ENCODE data around the gene MAP3K5.

The MAP3K5 gene

GRCh38 chr6:136571065-136571464, 221.2 kb downstream of the MAP3K5 start:
- no peak overlapping the region for H3K4me3 ChIP-seq (ENCODE audit: control insufficient read depth in 1 of 7, extremely low read depth in 1 of 7, insufficient read depth in 4 of 7, low read depth in 2 of 7, low read length in 6 of 7)
- peaks cover 6 to 20% (median 9%) of the 10 kb centered on the region in 5 experiments for H3K9me3 ChIP-seq (ENCODE audit: control extremely low read depth in 1 of 5, control insufficient read depth in 4 of 5, insufficient read depth in 2 of 5, low read depth in 1 of 5, low read length in 4 of 5)
- H3K36me3 ChIP-seq (ENCODE audit: control insufficient read depth in 4 of 4, insufficient read depth in 4 of 4, low read length in 3 of 4), result peaks cover 14 to 36% (median 20%) of the 10 kb centered on the region in 4 experiments
- no peaks in the 10 kb centered on the region for H3K27me3 ChIP-seq (replicated peaks in 2 of 5; ENCODE audit: control insufficient read depth in 4 of 5, insufficient read depth in 5 of 5, low read length in 4 of 5)
- H3K27ac ChIP-seq (ENCODE audit: insufficient read depth in 1 of 2, low read depth in 1 of 2, low read length in 2 of 2, poor library complexity in 1 of 2, severe bottlenecking in 2 of 2), result no peak overlapping the region
- POLR2A ChIA-PET, result no interaction called here
- CTCF ChIA-PET, result no interaction called here
- WGBS (ENCODE audit: insufficient coverage), result 95% methylated on average over 3 of the region's 5 CpGs
- peaks cover 11 to 31% (median 21%) of the 10 kb centered on the region in 4 experiments for H3K4me1 ChIP-seq (ENCODE audit: control extremely low read depth in 1 of 4, control insufficient read depth in 4 of 4, insufficient read depth in 4 of 4, low read length in 3 of 4)
- DNase-seq, result peak in 2 of 3 donors; percentile 29 to 36

- no peaks in the 10 kb centered on the region for H3K27me3 ChIP-seq (replicated peaks in 2 of 5; ENCODE audit: control insufficient read depth in 4 of 5, insufficient read depth in 5 of 5, low read length in 4 of 5)
- POLR2A ChIA-PET, result no interaction called here
- H3K4me3 ChIP-seq (ENCODE audit: control insufficient read depth in 1 of 7, extremely low read depth in 1 of 7, insufficient read depth in 4 of 7, low read depth in 2 of 7, low read length in 6 of 7), result no peak overlapping the region
- CTCF ChIA-PET, result interaction anchor here (1.2 to 9.1 kb wide), 2 partner anchors 11 to 17 kb away, joined by 5 to 89 read pairs; partner anchors contain the start of gene MAP7
- no peak overlapping the region for H3K27ac ChIP-seq (ENCODE audit: insufficient read depth in 1 of 2, low read depth in 1 of 2, low read length in 2 of 2, poor library complexity in 1 of 2, severe bottlenecking in 2 of 2)
- H3K9me3 ChIP-seq (ENCODE audit: control extremely low read depth in 1 of 5, control insufficient read depth in 4 of 5, insufficient read depth in 2 of 5, low read depth in 1 of 5, low read length in 4 of 5), result peaks cover 2 to 20% (median 9%) of the 10 kb centered on the region in 5 experiments
- peaks cover 6 to 14% (median 8%) of the 10 kb centered on the region in 4 experiments for H3K36me3 ChIP-seq (ENCODE audit: control insufficient read depth in 4 of 4, insufficient read depth in 4 of 4, low read length in 3 of 4)
- DNase-seq, result no peak
- 86% methylated on average over 2 of the region's 3 CpGs for WGBS (ENCODE audit: insufficient coverage)
- H3K4me1 ChIP-seq (ENCODE audit: control extremely low read depth in 1 of 4, control insufficient read depth in 4 of 4, insufficient read depth in 4 of 4, low read length in 3 of 4), result peaks cover 24 to 61% (median 47%) of the 10 kb centered on the region in 4 experiments
Observed at GRCh38 chr6:136568129-136568528, 224.1 kb downstream of the MAP3K5 start.

- Histone ChIP-seq H3K4me3 (ENCODE audit: control insufficient read depth in 1 of 7, extremely low read depth in 1 of 7, insufficient read depth in 4 of 7, low read depth in 2 of 7, low read length in 6 of 7) (peak overlapping the region in 1 of 7 experiments; percentile 23), H3K4me1 (ENCODE audit: control extremely low read depth in 1 of 4, control insufficient read depth in 4 of 4, insufficient read depth in 4 of 4, low read length in 3 of 4) (peaks cover 29 to 65% (median 51%) of the 10 kb centered on the region in 4 experiments), H3K9me3 (ENCODE audit: control extremely low read depth in 1 of 5, control insufficient read depth in 4 of 5, insufficient read depth in 2 of 5, low read depth in 1 of 5, low read length in 4 of 5) (peaks cover 2 to 19% (median 9%) of the 10 kb centered on the region in 5 experiments), H3K27ac (ENCODE audit: insufficient read depth in 1 of 2, low read depth in 1 of 2, low read length in 2 of 2, poor library complexity in 1 of 2, severe bottlenecking in 2 of 2) (no peak overlapping the region), H3K27me3 (replicated peaks in 2 of 5; ENCODE audit: control insufficient read depth in 4 of 5, insufficient read depth in 5 of 5, low read length in 4 of 5) (no peaks in the 10 kb centered on the region), H3K36me3 (ENCODE audit: control insufficient read depth in 4 of 4, insufficient read depth in 4 of 4, low read length in 3 of 4) (peaks cover 2 to 9% (median 7%) of the 10 kb centered on the region in 4 experiments)
- peak in 1 of 3 donors; percentile 39 for DNase-seq
- ChIA-PET POLR2A (interaction anchor here (0.7 kb wide), 1 partner anchor 16 kb away, joined by 3 read pairs; no protein-coding TSS in a partner anchor), CTCF (interaction anchor here (0.8 to 9.1 kb wide), 5 partner anchors 12 to 21 kb away, joined by 3 to 89 read pairs (median 5); partner anchors contain the start of gene MAP7)
- 95% methylated on average over 3 of the region's 4 CpGs for WGBS (ENCODE audit: insufficient coverage)
Observed at GRCh38 chr6:136567688-136568087, 224.6 kb downstream of the MAP3K5 start.

- DNase-seq, result peak; percentile 60 to 92 (median 86)
- H3K27me3 ChIP-seq (replicated peaks in 2 of 5; ENCODE audit: control insufficient read depth in 4 of 5, insufficient read depth in 5 of 5, low read length in 4 of 5), result no peaks in the 10 kb centered on the region
- peaks cover 35 to 73% (median 58%) of the 10 kb centered on the region in 4 experiments for H3K4me1 ChIP-seq (ENCODE audit: control extremely low read depth in 1 of 4, control insufficient read depth in 4 of 4, insufficient read depth in 4 of 4, low read length in 3 of 4)
- H3K36me3 ChIP-seq (ENCODE audit: control insufficient read depth in 4 of 4, insufficient read depth in 4 of 4, low read length in 3 of 4), result peaks cover 2 to 8% (median 7%) of the 10 kb centered on the region in 4 experiments
- ChIA-PET POLR2A (interaction anchor here (0.7 kb wide), 1 partner anchor 17 kb away, joined by 3 read pairs; no protein-coding TSS in a partner anchor), CTCF (interaction anchor here (0.8 to 9.1 kb wide), 5 partner anchors 11 to 22 kb away, joined by 3 to 89 read pairs (median 8); partner anchors contain the start of gene MAP7)
- H3K9me3 ChIP-seq (ENCODE audit: control extremely low read depth in 1 of 5, control insufficient read depth in 4 of 5, insufficient read depth in 2 of 5, low read depth in 1 of 5, low read length in 4 of 5), result peaks cover 2 to 18% (median 9%) of the 10 kb centered on the region in 5 experiments
- no CpG with 5 or more reads among the region's 2 CpGs for WGBS (ENCODE audit: insufficient coverage)
- H3K27ac ChIP-seq (ENCODE audit: insufficient read depth in 1 of 2, low read depth in 1 of 2, low read length in 2 of 2, poor library complexity in 1 of 2, severe bottlenecking in 2 of 2), result peak overlapping the region; percentile 34 to 78
- peak overlapping the region in 2 of 7 experiments; percentile 22 to 23 for H3K4me3 ChIP-seq (ENCODE audit: control insufficient read depth in 1 of 7, extremely low read depth in 1 of 7, insufficient read depth in 4 of 7, low read depth in 2 of 7, low read length in 6 of 7)
Observed at GRCh38 chr6:136566851-136567250, 225.4 kb downstream of the MAP3K5 start.

- Histone ChIP-seq H3K27ac (ENCODE audit: insufficient read depth in 1 of 2, low read depth in 1 of 2, low read length in 2 of 2, poor library complexity in 1 of 2, severe bottlenecking in 2 of 2) (peak overlapping the region; percentile 34 to 78), H3K4me3 (ENCODE audit: control insufficient read depth in 1 of 7, extremely low read depth in 1 of 7, insufficient read depth in 4 of 7, low read depth in 2 of 7, low read length in 6 of 7) (peak overlapping the region in 2 of 7 experiments; percentile 1 to 19), H3K9me3 (ENCODE audit: control extremely low read depth in 1 of 5, control insufficient read depth in 4 of 5, insufficient read depth in 2 of 5, low read depth in 1 of 5, low read length in 4 of 5) (peaks cover 1 to 10% (median 5%) of the 10 kb centered on the region in 5 experiments), H3K4me1 (ENCODE audit: control extremely low read depth in 1 of 4, control insufficient read depth in 4 of 4, insufficient read depth in 4 of 4, low read length in 3 of 4) (peaks cover 35 to 80% (median 66%) of the 10 kb centered on the region in 4 experiments), H3K36me3 (ENCODE audit: control insufficient read depth in 4 of 4, insufficient read depth in 4 of 4, low read length in 3 of 4) (peaks cover 0 to 6% (median 5%) of the 10 kb centered on the region in 4 experiments), H3K27me3 (replicated peaks in 2 of 5; ENCODE audit: control insufficient read depth in 4 of 5, insufficient read depth in 5 of 5, low read length in 4 of 5) (no peaks in the 10 kb centered on the region)
- peak; percentile 44 to 93 (median 85) for DNase-seq
- ChIA-PET CTCF (interaction anchor here (3.0 to 9.1 kb wide), 3 partner anchors 10 to 18 kb away, joined by 8 to 89 read pairs (median 16); partner anchors contain the start of gene MAP7), POLR2A (interaction anchor here (0.6 to 1.2 kb wide), 3 partner anchors 9 to 617 kb away, joined by 3 to 15 read pairs (median 3); no protein-coding TSS in a partner anchor)
- 13% methylated on average over 5 of the region's 6 CpGs for WGBS (ENCODE audit: insufficient coverage)
Observed at GRCh38 chr6:136566007-136566487, 226.2 kb downstream of the MAP3K5 start.

- Histone ChIP-seq H3K9me3 (ENCODE audit: control extremely low read depth in 1 of 5, control insufficient read depth in 4 of 5, insufficient read depth in 2 of 5, low read depth in 1 of 5, low read length in 4 of 5) (no peaks in the 10 kb centered on the region), H3K36me3 (ENCODE audit: control insufficient read depth in 4 of 4, insufficient read depth in 4 of 4, low read length in 3 of 4) (peaks cover 2 to 9% (median 5%) of the 10 kb centered on the region in 4 experiments), H3K4me1 (ENCODE audit: control extremely low read depth in 1 of 4, control insufficient read depth in 4 of 4, insufficient read depth in 4 of 4, low read length in 3 of 4) (peaks cover 35 to 78% (median 66%) of the 10 kb centered on the region in 4 experiments), H3K4me3 (ENCODE audit: control insufficient read depth in 1 of 7, extremely low read depth in 1 of 7, insufficient read depth in 4 of 7, low read depth in 2 of 7, low read length in 6 of 7) (peak overlapping the region in 3 of 7 experiments; percentile 10 to 36 (median 24)), H3K27ac (ENCODE audit: insufficient read depth in 1 of 2, low read depth in 1 of 2, low read length in 2 of 2, poor library complexity in 1 of 2, severe bottlenecking in 2 of 2) (peak overlapping the region in 1 of 2 experiments; percentile 71), H3K27me3 (replicated peaks in 2 of 5; ENCODE audit: control insufficient read depth in 4 of 5, insufficient read depth in 5 of 5, low read length in 4 of 5) (no peaks in the 10 kb centered on the region)
- peak in 1 of 3 donors; percentile 53 for DNase-seq
- POLR2A ChIA-PET, result no interaction called here
- CTCF ChIA-PET, result interaction anchor here (1.2 to 9.1 kb wide), 5 partner anchors 8 to 38 kb away, joined by 3 to 89 read pairs (median 8); partner anchors contain the start of gene MAP7
- WGBS (ENCODE audit: insufficient coverage), result 29% methylated on average over 1 of the region's 1 CpG
Observed at GRCh38 chr6:136564180-136564579, 228.1 kb downstream of the MAP3K5 start.
